AG09309 (cell line): ENCODE measurements around the gene FTL.
"Not testable (repeated sequence)": the region's sequence is repeated elsewhere in the genome, so short reads cannot be mapped to it uniquely, and the experiment has no call there.

Experiments used
- DNase-seq: peaks from one replicate; pipeline ENCODE4 v3.0.0-alpha.2; 2010; ENCODE audit warnings: low read depth
- H3K4me3 ChIP-seq: 2 replicates; pipeline ENCODE4 v1.5.1; 2011; ENCODE audit warnings: mild to moderate bottlenecking, low read depth, low read length, moderate library complexity; ENCODE audit not compliant: control insufficient read depth
- CTCF ChIP-seq: IDR thresholded peaks from 2 replicates; pipeline ENCODE4 v1.5.1; 2011; ENCODE audit warnings: mild to moderate bottlenecking, low read depth, low read length, inconsistent platforms; ENCODE audit not compliant: insufficient read depth, control insufficient read depth; ENCODE audit errors: missing control alignments

FTL gene

DNA sequence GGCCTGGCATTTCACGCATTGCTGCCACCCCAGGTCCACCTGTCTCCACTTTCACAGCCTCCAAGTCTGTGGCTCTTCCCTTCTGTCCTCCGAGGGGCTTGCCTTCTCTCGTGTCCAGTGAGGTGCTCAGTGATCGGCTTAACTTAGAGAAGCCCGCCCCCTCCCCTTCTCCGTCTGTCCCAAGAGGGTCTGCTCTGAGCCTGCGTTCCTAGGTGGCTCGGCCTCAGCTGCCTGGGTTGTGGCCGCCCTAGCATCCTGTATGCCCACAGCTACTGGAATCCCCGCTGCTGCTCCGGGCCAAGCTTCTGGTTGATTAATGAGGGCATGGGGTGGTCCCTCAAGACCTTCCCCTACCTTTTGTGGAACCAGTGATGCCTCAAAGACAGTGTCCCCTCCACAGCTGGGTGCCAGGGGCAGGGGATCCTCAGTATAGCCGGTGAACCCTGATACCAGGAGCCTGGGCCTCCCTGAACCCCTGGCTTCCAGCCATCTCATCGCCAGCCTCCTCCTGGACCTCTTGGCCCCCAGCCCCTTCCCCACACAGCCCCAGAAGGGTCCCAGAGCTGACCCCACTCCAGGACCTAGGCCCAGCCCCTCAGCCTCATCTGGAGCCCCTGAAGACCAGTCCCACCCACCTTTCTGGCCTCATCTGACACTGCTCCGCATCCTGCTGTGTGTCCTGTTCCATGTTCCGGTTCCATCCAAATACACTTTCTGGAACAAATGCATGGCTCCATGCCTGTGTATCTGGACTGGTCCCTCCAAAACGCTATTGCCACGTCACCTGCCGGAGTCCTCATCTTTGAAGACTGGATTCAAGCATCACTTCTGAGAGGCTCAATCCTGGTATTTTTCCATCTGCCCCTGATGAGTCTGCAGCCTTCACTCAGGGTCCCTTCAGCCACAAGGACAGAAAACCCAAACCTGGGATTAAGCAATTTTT is 42.3 kb upstream of the FTL start:
- no peak overlapping the region for H3K4me3 ChIP-seq
- DNase-seq = no peak
- no peak for TF ChIP-seq CTCF

GRCh38 chr19:48925240-48925843 is 39.8 kb upstream of the FTL start:
- no peak overlapping the region for H3K4me3 ChIP-seq
- peak; percentile 69 for DNase-seq
- TF ChIP-seq CTCF = no peak

DNA sequence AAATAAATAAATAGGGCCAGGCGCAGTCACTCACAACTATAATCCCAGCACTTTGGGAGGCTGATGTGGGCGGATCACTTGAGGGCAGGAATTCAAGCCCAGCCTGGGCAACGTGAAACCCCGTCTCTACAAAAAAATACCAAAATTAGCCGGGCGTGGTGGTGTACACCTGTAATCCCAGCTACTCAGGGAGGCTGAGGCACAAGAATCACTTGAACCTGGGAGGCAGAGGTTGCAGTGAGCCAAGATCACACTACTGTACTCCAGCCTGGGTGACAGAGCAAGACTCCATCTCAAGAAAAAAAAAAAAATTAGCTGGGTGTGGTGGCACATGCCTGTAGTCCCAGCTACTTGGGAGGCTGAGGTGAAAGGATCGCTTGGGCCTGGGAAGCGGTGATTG is 39.2 kb upstream of the FTL start:
- not testable (repeated sequence) for H3K4me3 ChIP-seq, DNase-seq

- peak; percentile 94 for DNase-seq
- H3K4me3 ChIP-seq = no peak overlapping the region
- no peak for TF ChIP-seq CTCF
Measured at GRCh38 chr19:48926909-48927308, 38.2 kb upstream of the FTL start.

- not testable (repeated sequence) for H3K4me3 ChIP-seq, DNase-seq
Measured at GRCh38 chr19:48927692-48928091, 37.4 kb upstream of the FTL start.

DNA sequence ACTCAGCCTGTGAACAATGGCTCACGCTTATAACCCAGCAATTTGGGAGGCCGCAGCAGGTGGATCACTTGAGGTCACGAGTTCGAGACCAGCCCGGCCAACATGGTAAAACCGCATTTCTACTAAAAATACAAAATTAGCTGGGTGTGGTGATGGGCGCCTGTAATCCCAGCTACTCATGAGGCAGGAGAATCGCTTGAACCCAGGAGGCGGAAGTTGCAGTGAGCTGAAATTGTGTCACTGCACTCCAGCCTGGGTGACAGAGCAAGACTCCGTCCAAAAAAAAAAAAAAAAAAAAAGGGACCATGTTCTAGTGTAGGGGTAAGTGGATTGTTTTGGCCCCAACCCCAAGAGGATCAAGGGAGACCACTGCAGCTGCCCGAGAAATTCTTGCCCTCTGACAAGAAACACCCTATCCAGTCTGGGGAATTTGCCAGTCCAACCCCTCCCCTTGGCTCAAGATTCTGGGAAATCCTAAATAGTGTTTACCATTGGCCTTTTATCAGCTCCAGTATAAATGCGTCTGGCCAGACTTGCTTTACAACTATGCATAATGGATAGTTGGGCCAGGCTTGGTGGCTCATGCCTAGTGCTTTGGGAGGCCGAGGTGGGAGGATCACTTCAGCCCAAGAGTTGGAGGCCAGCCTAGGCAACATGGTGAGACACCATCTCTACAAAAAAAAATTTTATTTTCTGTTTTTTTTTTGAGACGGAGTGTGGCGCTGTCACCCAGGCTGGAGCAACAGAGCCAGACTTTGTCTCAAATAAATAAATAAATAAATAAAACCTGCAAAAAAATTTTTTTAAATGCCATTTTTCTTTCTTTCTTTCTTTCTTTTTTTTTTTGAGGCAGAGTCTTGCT is 36.7 kb upstream of the FTL start:
- no peak for TF ChIP-seq CTCF
- no peak for DNase-seq
- no peak overlapping the region for H3K4me3 ChIP-seq

GRCh38 chr19:48933382-48933932 is 31.7 kb upstream of the FTL start, which contains the start of gene DHDH:
Gene DHDH, plus strand, starts transcription at chr19:48933699. Its CDS starts 23 bp downstream, at chr19:48933722.
- TF ChIP-seq CTCF = no peak
- DNase-seq = no peak
- peak within 1 kb of the TSS; percentile 52 for H3K4me3 ChIP-seq
